GM23248 (cell line): ENCODE data around the gene GRM7.

ENCODE experiments used
- EZH2 ChIP-seq: fragments of 200-600 bp; sonication (generic); IDR thresholded peaks from 2 replicates; pipeline ENCODE4 v1.6.1; 2018; ENCODE audit warnings: antibody characterized with exemption, mild to moderate bottlenecking; ENCODE audit not compliant: insufficient read depth, poor library complexity, severe bottlenecking
- EZH2phosphoT487 ChIP-seq: fragments of 200-600 bp; sonication (generic); IDR thresholded peaks from 2 replicates; pipeline ENCODE4 v1.6.1; 2018; ENCODE audit warnings: antibody characterized with exemption, moderate library complexity, mild to moderate bottlenecking, low read depth; ENCODE audit not compliant: insufficient read depth

GRCh38 chr3:7576071-7576470, 715.2 kb downstream of the GRM7 start:
- TF ChIP-seq EZH2phosphoT487 (no peak), EZH2 (no peak)
